ENCODE data around the gene SARS2. TPM values are rescaled to one million over a fixed set of nuclear protein-coding genes. Genes with fewer than 3 reads are reported as not detected.

SARS2 gene
- total RNA-seq, 2 donors from 2014 or later = 15.4 to 33.3 TPM

- no peak for DNase-seq
- intact Hi-C loops (cut with DNase I, micrococcal nuclease) = loop anchor here in 1 of 2 donors (10.0 kb wide), 1 partner anchor 526 kb away; no protein-coding TSS in a partner anchor
- ATAC-seq = no peak
Measured at GRCh38 chr19:38920602-38921419, 9.8 kb downstream of the SARS2 start.

GRCh38 chr19:38919837-38920601 lies 10.5 kb downstream of the SARS2 start:
- ATAC-seq (no peak), DNase-seq (no peak)
- intact Hi-C loops (cut with DNase I, micrococcal nuclease) = loop anchor here in 1 of 2 donors (10.0 kb wide), 1 partner anchor 525 kb away; no protein-coding TSS in a partner anchor

GRCh38 chr19:38918526-38918925 lies 12.0 kb downstream of the SARS2 start:
- no peak for ATAC-seq
- intact Hi-C loops (cut with DNase I, micrococcal nuclease) = no loop called here
- DNase-seq = no peak

GRCh38 chr19:38917921-38918491 lies 12.6 kb downstream of the SARS2 start:
- peak; percentile 75 for ATAC-seq

GRCh38 chr19:38917516-38917915 lies 13.0 kb downstream of the SARS2 start:
- ATAC-seq (peak; percentile 4), DNase-seq (no peak)
- intact Hi-C loops (cut with DNase I, micrococcal nuclease) = no loop called here

More at GRCh38 chr19:38917921-38918491, 12.6 kb downstream of the SARS2 start:
- DNase-seq = peak in 1 of 2 donors; percentile 27
- intact Hi-C loops (cut with DNase I, micrococcal nuclease) = no loop called here

GRCh38 chr19:38915329-38916321 lies 14.9 kb downstream of the SARS2 start:
- ATAC-seq (no peak), DNase-seq (no peak)
- intact Hi-C loops (cut with DNase I, micrococcal nuclease) = no loop called here

DNA sequence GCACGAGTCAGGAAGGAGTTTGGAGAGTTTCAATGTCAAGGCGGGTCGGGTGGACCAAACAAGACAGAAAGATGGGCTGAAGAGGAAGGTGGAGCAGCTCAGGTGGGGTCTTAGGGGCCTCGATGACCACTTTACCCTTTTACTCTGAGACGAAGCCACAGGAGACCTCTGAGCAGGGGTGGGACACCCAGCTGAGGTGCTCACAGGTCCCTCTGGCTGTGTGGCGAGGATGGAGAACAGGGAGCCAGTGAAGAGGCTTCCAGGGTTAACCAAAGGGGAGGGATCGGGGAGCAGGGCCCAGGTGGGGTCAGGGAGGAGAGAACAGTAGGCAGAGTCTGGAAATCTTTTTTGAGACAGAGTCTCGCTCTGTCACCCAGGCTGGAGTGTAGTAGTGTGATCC lies 16.6 kb downstream of the SARS2 start:
- ATAC-seq = no peak
- peak in 1 of 2 donors; percentile 14 for DNase-seq
- intact Hi-C loops (cut with DNase I, micrococcal nuclease) = no loop called here

DNA sequence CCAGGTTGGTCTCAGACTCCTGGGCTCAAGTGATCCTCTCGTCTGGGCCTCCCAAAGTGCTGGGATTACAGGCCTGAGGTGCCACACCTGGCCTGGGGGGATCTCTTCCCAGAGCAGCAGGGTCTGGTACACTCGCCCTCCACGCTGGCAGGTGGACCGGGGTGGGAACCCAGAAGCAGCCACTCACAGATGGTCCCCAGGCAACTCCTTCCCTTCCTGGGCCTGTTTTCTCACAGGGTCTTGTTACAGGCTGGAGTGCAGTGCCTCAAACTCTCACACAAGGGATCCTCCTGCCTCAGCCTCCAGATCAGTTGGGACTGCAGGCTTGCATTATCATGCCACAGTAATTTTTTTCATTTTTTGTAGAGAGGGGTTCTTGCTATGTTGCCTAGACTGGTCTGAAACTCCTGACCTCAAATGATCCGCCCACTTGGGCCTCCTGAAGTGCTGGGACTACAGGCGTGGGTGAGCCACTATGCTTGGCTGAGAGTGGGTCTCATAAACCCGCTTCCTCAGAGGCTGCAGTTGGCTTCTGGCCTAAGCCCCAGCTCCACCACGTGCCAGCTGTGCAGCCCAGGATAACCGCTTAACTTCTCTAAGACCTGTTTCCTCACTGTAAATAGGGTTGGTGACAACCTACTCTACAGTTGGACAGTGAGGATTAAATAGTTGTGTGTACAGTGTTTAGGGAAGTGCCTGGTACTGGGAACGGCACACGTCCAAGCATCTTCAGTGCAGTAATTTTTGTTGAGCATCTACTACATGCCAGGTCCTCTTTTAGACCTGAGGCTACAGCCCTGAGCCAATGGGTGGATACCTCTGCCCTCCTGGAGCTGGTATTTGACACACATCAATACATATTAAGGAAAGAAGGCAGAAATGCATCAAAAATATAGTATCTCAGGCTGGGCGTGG lies 17.7 kb downstream of the SARS2 start:
- DNase-seq (no peak), ATAC-seq (no peak)

GRCh38 chr19:38911388-38912001 lies 19.1 kb downstream of the SARS2 start:
- intact Hi-C loops (cut with DNase I, micrococcal nuclease) = no loop called here
- ATAC-seq (no peak), DNase-seq (no peak)

More for the DNA sequence above, 17.7 kb downstream of the SARS2 start:
- intact Hi-C loops (cut with DNase I, micrococcal nuclease) = no loop called here

- no peak for DNase-seq
- intact Hi-C loops (cut with DNase I, micrococcal nuclease) = no loop called here
- ATAC-seq = no peak
Measured at GRCh38 chr19:38910488-38910887, 20.1 kb downstream of the SARS2 start.

DNA sequence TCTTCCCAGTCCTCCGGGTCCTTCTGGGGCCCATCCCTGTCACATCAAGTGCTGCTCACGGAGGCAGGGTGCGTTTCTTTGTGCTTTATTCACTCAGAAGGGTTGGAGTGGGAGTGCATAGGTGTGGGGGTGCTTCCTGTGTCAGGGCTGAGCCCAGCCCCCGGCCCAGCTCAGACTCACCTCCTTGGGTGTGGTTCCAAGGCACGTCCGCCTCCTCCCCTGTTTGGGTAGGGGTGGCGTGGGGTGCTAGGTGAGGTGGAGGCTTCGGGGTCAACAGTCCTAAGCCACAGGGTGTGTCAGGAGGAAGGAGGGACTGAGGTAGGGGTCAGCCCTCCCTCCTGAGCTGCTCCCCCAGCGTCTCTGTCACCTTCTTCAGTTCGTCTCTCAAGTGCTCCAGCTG lies 21.7 kb downstream of the SARS2 start:
- ATAC-seq (no peak), DNase-seq (no peak)
- intact Hi-C loops (cut with DNase I, micrococcal nuclease) = no loop called here

DNA sequence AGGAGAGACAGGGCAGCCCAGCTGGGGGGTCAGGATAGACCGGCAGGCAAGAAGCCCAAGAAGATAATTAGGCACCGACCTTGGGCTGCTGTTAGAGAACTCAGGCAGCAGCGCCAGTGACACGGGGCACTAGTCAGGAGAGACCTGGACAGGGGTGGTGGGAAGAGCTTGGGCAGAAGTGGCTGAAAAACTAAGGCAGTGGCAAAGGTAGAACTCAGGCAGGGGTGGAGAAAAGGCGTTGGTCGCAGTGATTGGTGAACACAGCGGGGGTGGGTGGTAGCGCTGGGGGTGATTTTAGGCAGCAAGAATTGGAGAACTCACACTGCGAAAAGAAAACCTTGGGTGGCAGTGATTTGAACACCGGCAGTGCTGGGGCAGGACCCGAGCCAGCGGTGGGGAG lies 22.9 kb downstream of the SARS2 start:
- intact Hi-C loops (cut with DNase I, micrococcal nuclease) = no loop called here
- ATAC-seq (no peak), DNase-seq (no peak)

DNA sequence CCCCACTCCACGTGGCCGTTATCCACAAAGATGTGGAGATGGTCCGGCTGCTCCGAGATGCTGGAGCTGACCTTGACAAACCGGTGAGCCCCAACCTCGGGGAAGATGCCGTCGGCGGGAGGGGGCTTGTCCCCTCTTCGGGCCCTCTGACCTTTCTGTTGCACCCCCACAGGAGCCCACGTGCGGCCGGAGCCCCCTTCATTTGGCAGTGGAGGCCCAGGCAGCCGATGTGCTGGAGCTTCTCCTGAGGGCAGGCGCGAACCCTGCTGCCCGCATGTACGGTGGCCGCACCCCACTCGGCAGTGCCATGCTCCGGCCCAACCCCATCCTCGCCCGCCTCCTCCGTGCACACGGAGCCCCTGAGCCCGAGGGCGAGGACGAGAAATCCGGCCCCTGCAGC lies 23.3 kb downstream of the SARS2 start:
- DNase-seq = no peak
- intact Hi-C loops (cut with DNase I, micrococcal nuclease) = no loop called here
- no peak for ATAC-seq

DNA sequence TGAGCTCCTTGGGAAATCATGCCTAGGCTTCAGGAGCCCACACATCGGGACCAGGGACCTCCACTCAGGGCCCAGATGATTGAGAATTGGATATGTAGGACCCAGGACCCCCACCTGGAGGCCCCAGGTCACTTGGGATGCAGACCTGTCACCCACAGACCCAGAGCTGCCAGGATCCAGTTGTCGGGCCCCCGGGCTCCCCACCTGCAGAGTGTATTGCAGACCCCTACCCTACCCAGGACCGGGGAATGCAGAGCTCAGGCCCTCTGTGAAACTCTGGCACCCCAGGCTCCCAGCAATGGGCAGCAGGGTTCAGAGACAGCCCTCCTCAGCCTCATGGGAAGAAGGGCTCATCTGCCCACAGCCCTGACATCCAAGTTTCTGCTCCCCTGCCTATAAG lies 24.9 kb downstream of the SARS2 start:
- no peak for DNase-seq
- intact Hi-C loops (cut with DNase I, micrococcal nuclease) = no loop called here
- no peak for ATAC-seq

DNA sequence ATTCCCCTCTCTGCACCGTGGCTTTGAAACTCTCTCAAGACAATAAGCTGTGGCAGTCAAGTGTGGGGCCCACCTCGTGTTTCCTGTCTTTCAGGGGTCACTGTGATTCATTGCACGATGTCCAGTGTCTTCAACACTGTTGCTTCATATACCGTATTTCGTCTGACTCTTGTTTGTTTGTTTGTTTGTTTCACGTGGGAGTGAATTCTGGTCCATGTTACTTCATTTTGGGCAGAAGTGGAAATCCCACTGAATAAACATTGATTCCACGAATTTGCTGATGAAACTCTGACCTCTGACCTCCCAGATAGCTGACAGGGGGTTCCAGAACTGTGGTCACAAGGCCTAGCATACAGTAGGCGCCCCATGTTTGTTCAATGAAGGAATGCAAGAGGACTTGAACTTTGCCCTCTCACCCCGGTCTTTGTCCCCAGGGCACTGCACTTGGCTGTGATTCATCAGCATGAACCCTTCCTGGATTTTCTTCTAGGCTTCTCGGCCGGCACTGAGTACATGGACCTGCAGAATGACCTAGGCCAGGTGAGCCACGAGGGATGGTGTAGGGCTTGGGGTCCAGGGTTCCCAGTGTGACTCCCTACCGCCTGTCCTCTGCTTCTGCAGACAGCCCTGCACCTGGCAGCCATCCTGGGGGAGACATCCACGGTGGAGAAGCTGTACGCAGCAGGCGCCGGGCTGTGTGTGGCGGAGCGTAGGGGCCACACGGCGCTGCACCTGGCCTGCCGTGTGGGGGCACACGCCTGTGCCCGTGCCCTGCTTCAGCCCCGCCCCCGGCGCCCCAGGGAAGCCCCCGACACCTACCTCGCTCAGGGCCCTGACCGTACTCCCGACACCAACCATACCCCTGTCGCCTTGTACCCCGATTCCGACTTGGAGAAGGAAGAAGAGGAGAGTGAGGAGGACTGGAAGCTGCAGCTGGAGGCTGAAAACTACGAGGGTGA lies 25.7 kb downstream of the SARS2 start:
- DNase-seq (no peak), ATAC-seq (peak; percentile 14)
- intact Hi-C loops (cut with DNase I, micrococcal nuclease) = no loop called here

DNA sequence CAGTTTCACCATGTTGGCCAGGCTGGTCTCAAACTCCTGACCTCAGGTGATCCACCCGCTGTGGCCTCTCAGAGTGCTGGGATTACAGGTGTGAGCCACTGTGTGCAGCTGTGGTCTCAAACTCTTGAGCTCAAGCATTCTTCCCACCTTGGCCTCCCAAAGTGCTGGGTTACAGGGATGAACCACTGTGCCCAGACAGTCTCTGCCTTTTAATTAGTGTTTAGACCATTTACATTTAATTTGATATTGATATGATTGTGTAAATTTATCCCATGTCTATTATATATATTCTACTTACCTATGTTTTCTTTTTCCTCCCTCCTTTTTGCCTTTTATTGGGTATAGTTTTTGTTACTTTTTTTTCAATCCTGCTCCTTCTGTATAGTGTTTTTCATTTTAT lies 28.9 kb downstream of the SARS2 start:
- intact Hi-C loops (cut with DNase I, micrococcal nuclease) = no loop called here
- ATAC-seq (no peak), DNase-seq (no peak)
